GM18519 (cell line): ENCODE data around the gene EPHA2.

ENCODE experiments used
- ATAC-seq: cut with Tn5 transposase; IDR thresholded peaks from one replicate; pipeline ENCODE4 v1.9.1; 2021; ENCODE audit warnings: mild to moderate bottlenecking, moderate library complexity; ENCODE audit not compliant: unreplicated experiment, low FRiP score

The EPHA2 gene

DNA sequence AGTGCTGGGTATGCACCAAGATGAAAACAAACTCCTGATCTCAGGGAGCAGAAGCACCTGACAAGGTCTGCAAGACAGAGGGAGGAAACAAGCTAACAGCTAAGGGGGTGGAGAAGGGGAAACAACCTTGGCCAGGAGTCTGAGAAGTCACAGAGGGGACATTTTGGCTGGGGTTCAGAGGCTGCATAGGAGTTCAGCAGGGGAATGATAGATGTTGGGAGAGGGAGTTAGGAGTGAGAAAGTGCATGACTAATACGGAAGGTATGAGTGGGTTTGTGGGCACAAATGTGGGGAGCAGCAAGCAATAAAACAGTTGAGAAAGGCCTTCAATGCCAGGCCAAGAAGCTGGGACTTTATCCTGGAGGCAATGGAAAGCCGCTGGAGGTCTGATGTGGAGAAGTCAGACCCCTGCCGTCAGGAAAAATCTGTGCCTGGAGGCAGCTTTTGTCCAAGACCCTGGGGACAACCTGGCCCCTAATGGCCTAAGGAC lies 16.4 kb downstream of the EPHA2 start:
- ATAC-seq = no peak

DNA sequence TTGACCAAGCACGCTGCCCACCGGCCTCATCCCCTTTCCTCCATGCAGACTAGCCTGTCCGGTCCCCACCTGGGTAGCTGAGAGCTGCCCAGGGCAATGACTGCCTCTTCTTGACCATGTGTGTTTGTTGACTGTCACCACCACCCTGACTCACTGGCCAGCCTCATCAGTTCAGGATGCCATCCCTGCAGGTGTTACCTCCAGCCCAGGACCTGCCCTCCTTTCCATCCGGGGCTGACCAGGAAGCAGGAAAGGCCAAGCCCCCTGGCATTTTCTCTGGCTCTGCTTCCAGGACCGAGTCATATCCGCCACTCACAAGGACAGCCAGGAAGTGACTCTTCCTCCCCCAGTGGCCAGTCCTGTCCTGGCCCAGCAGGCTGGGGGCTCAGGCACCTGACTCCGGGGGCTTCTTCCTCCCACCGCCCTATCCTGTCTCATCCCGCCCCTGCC lies 17.1 kb downstream of the EPHA2 start:
- ATAC-seq = no peak

DNA sequence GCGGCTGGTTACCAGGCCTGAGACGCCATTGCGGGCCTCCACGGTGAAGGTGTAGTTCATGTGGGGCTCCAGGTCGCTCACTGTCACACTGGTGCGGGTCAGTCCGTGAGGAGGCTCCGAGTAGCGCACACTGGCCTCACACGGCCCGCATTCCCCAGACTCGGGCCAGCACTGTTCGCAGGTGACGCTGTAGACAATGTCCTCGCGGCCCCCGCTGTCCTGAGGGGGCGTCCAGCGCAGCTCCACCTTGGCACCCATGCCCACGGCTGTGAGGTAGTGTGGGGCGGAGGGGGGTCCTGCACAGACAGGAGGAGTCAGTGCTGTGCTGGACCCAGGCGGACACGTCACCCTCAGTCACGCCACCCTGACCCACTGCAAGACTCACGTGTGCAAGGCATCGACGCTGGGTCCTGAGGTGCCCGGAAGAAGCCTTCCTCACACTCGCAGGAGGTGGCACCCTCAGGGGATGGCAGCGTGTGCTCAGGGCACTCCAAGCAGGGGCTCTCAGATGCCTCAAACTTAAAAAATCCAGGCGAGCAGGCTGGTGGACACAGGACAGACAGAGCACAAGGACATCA lies 17.9 kb downstream of the EPHA2 start:
- no peak for ATAC-seq

DNA sequence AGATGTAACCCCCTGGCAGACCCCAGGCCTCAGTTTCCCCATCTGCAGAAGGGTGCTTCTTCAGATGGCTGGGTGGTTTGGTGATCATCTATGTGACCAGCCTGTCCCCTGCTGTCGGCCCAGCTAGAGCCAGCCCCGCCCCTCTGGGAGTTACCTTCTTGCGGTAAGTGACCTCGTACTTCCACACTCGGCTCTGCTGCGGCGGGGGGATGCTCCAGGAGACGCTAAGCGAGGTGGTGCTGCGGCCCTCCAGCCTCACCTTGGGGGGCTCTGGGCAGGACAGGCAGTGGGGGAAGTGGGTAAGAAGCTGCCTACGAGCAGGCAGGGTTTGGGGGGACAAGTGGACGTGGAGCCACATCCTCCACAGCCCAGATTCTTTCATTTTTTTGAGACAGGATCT lies 20.4 kb downstream of the EPHA2 start:
- no peak for ATAC-seq

DNA sequence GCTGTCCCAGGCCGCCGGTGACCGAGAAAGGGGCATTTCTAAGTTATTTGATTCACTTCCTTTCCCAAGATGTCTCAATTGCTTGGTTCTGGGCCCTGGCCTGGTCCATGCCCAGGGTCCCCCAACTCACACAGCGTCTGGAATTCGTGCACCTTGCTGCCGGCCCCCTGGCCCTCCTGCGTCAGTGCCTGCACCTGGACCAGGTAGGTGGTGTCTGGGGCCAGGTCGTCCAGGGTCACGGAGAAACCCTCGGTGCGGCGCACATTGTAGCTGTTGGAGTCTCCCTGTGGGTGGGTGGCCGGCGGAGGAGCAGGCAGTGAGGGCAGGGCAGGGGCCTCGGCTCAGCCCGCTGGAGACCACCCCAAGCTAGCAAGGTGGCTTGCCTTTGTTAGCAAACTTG lies 21.0 kb downstream of the EPHA2 start:
- no peak for ATAC-seq

- no peak for ATAC-seq
Observed at GRCh38 chr1:16134066-16134801, 21.6 kb downstream of the EPHA2 start.

GRCh38 chr1:16133007-16133961 lies 22.6 kb downstream of the EPHA2 start:
- no peak for ATAC-seq

DNA sequence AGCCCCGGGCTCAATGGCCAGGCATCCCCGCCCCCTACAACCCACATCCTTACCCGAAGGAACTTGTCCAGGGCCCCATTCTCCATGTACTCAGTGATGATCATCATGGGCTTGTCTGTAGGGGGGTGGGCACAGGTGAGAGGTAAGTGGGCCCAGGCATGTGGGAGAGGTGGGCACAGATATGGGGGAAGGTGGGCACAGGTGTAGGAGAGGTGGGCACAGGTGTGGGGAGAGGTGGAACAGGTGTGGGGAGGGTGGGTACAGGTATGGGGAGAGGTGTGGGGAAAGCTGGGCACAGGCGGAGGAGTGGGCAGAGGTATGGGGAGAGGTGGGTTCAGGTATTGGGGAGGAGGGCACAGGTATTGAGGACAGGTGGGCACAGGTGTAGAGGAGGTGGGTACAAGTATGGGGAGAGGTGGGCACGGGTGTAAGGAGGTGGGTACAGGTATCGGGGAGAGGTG lies 23.5 kb downstream of the EPHA2 start:
- ATAC-seq = no peak

DNA sequence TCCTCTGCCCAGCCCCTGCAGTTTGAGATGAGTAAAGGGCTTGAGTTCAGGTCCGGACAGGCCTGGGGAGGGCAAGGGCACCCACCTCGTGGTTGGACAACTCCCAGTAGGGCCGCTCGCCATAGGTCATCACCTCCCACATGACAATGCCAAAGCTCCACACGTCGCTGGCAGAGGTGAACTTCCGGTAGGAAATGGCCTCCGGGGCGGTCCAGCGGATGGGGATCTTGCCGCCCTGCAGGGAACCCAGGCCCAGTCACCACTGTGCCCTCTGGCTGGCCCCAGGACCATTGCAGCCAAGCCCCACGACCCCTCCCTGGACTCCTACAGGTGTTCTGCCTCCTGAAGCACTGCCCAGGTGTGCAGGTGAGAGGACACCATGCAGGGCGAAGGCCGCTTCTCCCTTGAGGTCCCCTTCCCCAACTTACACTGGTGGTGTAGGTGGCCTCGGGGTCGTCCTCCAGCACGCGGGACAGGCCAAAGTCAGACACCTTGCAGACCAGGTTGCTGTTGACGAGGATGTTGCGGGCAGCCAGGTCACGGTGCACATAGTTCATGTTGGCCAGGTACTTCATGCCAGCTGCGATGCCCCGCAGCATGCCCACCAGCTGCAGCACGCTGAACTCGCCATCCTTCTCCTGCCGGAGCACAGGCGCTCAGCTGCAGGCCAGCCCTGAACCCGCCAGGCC lies 24.1 kb downstream of the EPHA2 start:
- ATAC-seq = no peak

DNA sequence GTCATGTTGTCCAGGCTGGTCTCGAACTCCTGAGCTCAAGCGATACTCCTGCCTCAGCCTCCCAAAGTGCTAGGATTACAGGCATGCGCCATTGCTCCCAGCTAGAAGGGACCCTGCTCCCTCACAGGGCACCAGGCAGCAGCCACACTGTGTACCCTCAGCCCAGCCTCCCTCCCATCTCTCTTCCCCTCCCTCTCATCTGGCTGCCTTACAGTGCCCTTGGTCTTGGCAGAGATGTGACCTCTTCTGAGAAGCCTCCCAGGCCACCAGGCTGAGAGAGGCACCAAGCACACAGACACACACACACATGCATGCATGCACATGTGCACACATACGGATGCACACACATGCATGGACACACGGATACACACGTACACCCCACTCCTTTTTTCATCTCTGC lies 25.0 kb downstream of the EPHA2 start:
- ATAC-seq = no peak

DNA sequence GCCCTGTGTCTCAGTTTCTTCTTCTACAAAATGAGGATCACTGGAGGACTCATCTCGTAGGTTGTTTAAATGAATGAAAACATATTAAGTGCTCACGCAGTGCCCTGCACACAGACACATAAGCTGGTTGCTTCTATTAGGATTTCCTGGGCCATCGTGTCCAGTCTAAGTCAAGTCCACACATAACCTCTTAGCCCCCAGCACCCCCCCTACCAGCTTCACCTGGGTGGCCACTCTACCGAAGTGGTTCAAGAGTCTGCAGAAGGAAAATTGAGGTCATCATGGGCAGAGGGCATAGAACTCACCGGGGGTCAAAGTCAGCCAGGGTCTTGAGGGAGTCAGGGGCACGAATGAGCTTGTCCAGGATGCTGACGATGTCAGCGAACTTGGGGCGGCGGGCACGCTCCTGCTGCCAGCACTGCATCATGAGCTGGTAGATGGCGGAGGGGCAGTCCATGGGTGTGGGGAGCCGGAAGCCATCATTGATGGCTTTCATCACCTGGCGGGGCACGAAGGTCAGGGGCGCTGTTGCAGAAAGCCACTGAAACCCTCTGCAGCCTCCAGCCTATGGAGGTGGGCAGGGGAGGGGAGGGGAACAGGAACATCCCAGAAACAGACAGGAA lies 25.8 kb downstream of the EPHA2 start:
- no peak for ATAC-seq

GRCh38 chr1:16129316-16129715 lies 26.6 kb downstream of the EPHA2 start:
- no peak for ATAC-seq

DNA sequence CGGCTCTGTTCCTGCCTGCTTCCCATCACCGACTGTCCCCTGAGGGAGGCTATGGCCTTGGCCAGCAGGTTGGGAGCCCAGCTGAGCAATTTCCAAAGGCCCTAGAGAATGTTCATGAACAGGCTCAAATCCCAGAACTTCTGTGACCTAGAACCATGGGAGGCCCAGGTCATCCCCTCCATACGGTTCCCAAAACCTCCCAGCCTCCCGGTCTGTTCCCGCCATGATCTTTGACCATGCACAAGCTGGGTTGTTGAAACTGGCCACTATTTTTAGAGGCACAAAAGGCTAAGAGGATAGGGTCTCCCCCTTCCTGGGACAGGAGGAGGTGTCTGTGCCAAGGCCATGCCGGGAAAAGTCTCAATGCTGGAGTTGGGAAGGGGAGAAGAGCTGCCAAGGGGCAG lies 27.5 kb downstream of the EPHA2 start:
- ATAC-seq = no peak

DNA sequence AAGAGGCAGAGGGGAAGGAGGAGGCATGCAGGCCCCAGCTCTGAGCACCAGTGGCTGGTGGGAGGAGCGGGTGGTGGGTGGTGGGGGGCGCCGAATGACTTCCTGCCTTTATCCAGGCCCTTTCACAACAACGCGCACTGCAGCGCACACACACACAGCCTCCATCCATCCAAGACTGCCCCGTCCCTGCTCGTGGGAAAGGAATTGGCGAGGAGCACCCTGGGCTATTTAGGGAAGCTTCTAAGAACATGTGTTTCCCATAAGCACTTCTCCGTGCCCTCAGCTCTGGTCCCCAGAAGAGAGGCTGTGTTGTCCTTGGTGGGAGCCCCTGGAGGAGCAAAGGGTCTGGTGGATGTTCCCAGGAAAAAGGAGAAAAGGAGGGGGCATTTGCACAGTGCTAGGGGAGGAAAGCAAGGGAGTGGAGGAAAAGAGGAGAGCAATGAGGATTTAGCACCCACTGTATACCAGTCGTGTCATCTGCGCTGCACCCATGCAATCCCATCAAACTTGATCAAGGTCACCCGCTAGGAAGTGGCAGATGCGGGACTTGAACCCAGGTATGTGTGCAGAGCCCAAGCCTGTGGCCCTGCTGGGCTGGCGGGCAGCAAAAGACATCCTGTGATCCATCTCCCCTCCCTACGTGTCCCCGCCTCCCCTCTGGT lies 28.1 kb downstream of the EPHA2 start:
- ATAC-seq = no peak

GRCh38 chr1:16126743-16127515 lies 28.9 kb downstream of the EPHA2 start:
- no peak for ATAC-seq

GRCh38 chr1:16126160-16126559 lies 29.7 kb downstream of the EPHA2 start:
- ATAC-seq = no peak

- ATAC-seq = no peak
Observed at GRCh38 chr1:16125483-16125882, 30.4 kb downstream of the EPHA2 start.

- ATAC-seq = no peak
Observed at GRCh38 chr1:16125088-16125470, 30.8 kb downstream of the EPHA2 start.
